Hypothalamus (tissue), 51 donors: ENCODE results near the gene ADM2.
A peak's percentile ranks its signal among the peaks of the same experiment; 100 is the strongest.

Source experiments
- DNase-seq, 51 donors: peaks; one replicate each; lab custom pipeline; 2025; lab: John Stamatoyannopoulos, UW

Gene ADM2

GRCh38 chr22:50444663-50445062 lies 36.7 kb upstream of the ADM2 start:
- DNase-seq = peak in 1 of 51 donors; percentile 3

- DNase-seq = no peak
Observed at GRCh38 chr22:50445071-50445879, 36.1 kb upstream of the ADM2 start.

GRCh38 chr22:50445880-50446707 lies 35.2 kb upstream of the ADM2 start:
- DNase-seq = no peak

- no peak for DNase-seq
Observed at GRCh38 chr22:50446708-50447575, 34.4 kb upstream of the ADM2 start.

- no peak for DNase-seq
Observed at GRCh38 chr22:50447576-50448551, 33.5 kb upstream of the ADM2 start.

GRCh38 chr22:50452649-50453048 lies 28.7 kb upstream of the ADM2 start:
- no peak for DNase-seq

- DNase-seq = no peak
Observed at GRCh38 chr22:50454556-50455075, 26.7 kb upstream of the ADM2 start.

- DNase-seq = no peak
Observed at GRCh38 chr22:50455201-50455600, 26.1 kb upstream of the ADM2 start.

- DNase-seq = no peak
Observed at GRCh38 chr22:50456026-50456425, 25.3 kb upstream of the ADM2 start.

GRCh38 chr22:50456466-50457234 lies 24.7 kb upstream of the ADM2 start:
- no peak for DNase-seq

- no peak for DNase-seq
Observed at GRCh38 chr22:50459016-50459415, 22.3 kb upstream of the ADM2 start.

- no peak for DNase-seq
Observed at GRCh38 chr22:50459496-50460140, 21.7 kb upstream of the ADM2 start.

GRCh38 chr22:50460938-50461337 lies 20.4 kb upstream of the ADM2 start:
- DNase-seq = no peak

- DNase-seq = no peak
Observed at GRCh38 chr22:50461536-50461935, 19.8 kb upstream of the ADM2 start.

- no peak for DNase-seq
Observed at GRCh38 chr22:50461979-50462540, 19.3 kb upstream of the ADM2 start.

- DNase-seq = no peak
Observed at GRCh38 chr22:50463188-50463900, 18.0 kb upstream of the ADM2 start.

- no peak for DNase-seq
Observed at GRCh38 chr22:50464451-50464850, 16.9 kb upstream of the ADM2 start.
